HG03460 (cell line): ENCODE measurements around the gene TMEM19.
"Not testable (repeated sequence)": the region's sequence is repeated elsewhere in the genome, so short reads cannot be mapped to it uniquely, and the experiment has no call there.

ENCODE experiments used
- ATAC-seq: cut with Tn5 transposase; IDR thresholded peaks from one replicate; pipeline ENCODE4 v1.9.1; 2021; ENCODE audit not compliant: unreplicated experiment

Gene TMEM19

GRCh38 chr12:71664411-71665089 is 21.3 kb upstream of the TMEM19 start:
- ATAC-seq = peak; percentile 8

GRCh38 chr12:71665090-71665463 is 20.8 kb upstream of the TMEM19 start:
- ATAC-seq = no peak

- ATAC-seq = no peak
Observed at GRCh38 chr12:71666259-71666658, 19.6 kb upstream of the TMEM19 start.

GRCh38 chr12:71671311-71671710 is 14.6 kb upstream of the TMEM19 start:
- ATAC-seq = no peak

GRCh38 chr12:71671816-71672215 is 14.1 kb upstream of the TMEM19 start:
- ATAC-seq = no peak

GRCh38 chr12:71682466-71682865 is 3.4 kb upstream of the TMEM19 start:
- no peak for ATAC-seq

GRCh38 chr12:71683633-71684032 is 2.2 kb upstream of the TMEM19 start:
- no peak for ATAC-seq

- ATAC-seq = no peak
Observed at GRCh38 chr12:71684081-71684480, 1.8 kb upstream of the TMEM19 start.

GRCh38 chr12:71685312-71685906 is 473 bp upstream of the TMEM19 start:
- no peak for ATAC-seq

GRCh38 chr12:71686658-71687025 is 760 bp downstream of the TMEM19 start:
- ATAC-seq = no peak

GRCh38 chr12:71687172-71687571 is 1.3 kb downstream of the TMEM19 start:
- ATAC-seq = not testable (repeated sequence)

GRCh38 chr12:71688961-71689570 is 3.2 kb downstream of the TMEM19 start:
- ATAC-seq = no peak

- no peak for ATAC-seq
Observed at GRCh38 chr12:71691504-71692129, 5.7 kb downstream of the TMEM19 start.

GRCh38 chr12:71693126-71693525 is 7.2 kb downstream of the TMEM19 start:
- no peak for ATAC-seq

- ATAC-seq = peak; percentile 17
Observed at GRCh38 chr12:71693651-71694050, 7.8 kb downstream of the TMEM19 start.

- peak; percentile 85 for ATAC-seq
Observed at GRCh38 chr12:71694099-71694820, 8.4 kb downstream of the TMEM19 start.

- ATAC-seq = no peak
Observed at GRCh38 chr12:71695782-71696181, 9.9 kb downstream of the TMEM19 start.

- ATAC-seq = not testable (repeated sequence)
Observed at GRCh38 chr12:71702181-71702580, 16.3 kb downstream of the TMEM19 start.

GRCh38 chr12:71702590-71702989 is 16.7 kb downstream of the TMEM19 start:
- ATAC-seq = no peak

GRCh38 chr12:71703206-71703605 is 17.3 kb downstream of the TMEM19 start:
- ATAC-seq = no peak

- no peak for ATAC-seq
Observed at GRCh38 chr12:71704920-71705319, 19.0 kb downstream of the TMEM19 start.
